ENCODE data around the gene MED25.

The MED25 gene

GRCh38 chr19:49786376-49786820, 31.7 kb upstream of the MED25 start:
- DNase-seq (ENCODE audit: low read depth) = peak; percentile 71
- no peak overlapping the region for H3K4me3 ChIP-seq (ENCODE audit: low read length)
- TF ChIP-seq CTCF (IDR thresholded peaks at IDR 0.05; ENCODE audit: insufficient read depth, low read depth, low read length, missing control alignments) = no peak

GRCh38 chr19:49787746-49788145, 30.3 kb upstream of the MED25 start:
- DNase-seq (ENCODE audit: low read depth) = no peak
- no peak for TF ChIP-seq CTCF (IDR thresholded peaks at IDR 0.05; ENCODE audit: insufficient read depth, low read depth, low read length, missing control alignments)
- H3K4me3 ChIP-seq (ENCODE audit: low read length) = no peak overlapping the region

GRCh38 chr19:49788857-49789256, 29.2 kb upstream of the MED25 start:
- no peak overlapping the region for H3K4me3 ChIP-seq (ENCODE audit: low read length)
- no peak for DNase-seq (ENCODE audit: low read depth)
- TF ChIP-seq CTCF (IDR thresholded peaks at IDR 0.05; ENCODE audit: insufficient read depth, low read depth, low read length, missing control alignments) = no peak

DNA sequence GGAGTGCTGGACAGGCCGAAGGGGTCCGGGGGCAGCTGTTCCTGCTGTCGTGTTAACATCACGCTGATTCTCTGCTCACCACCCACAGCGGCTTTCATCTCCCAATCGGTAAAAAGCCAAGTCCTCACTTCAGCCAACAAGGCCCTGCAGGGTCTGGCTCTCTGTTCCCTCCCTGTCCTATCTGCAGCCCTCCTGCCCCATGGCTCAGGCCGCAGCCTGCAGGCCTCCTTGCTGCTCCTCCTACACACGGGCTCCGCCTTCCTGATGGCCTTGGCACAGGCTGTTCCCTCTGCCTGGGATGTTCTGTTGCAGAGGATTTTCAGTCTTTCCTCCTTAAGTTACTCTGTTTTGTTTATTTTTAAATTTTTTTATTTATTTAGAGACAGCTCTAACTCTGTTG, 27.2 kb upstream of the MED25 start:
- no peak overlapping the region for H3K4me3 ChIP-seq (ENCODE audit: low read length)
- TF ChIP-seq CTCF (IDR thresholded peaks at IDR 0.05; ENCODE audit: insufficient read depth, low read depth, low read length, missing control alignments) = no peak
- DNase-seq (ENCODE audit: low read depth) = no peak

GRCh38 chr19:49791776-49792445, 26.2 kb upstream of the MED25 start:
- no peak overlapping the region for H3K4me3 ChIP-seq (ENCODE audit: low read length)
- no peak for TF ChIP-seq CTCF (IDR thresholded peaks at IDR 0.05; ENCODE audit: insufficient read depth, low read depth, low read length, missing control alignments)
- no peak for DNase-seq (ENCODE audit: low read depth)

- H3K4me3 ChIP-seq (ENCODE audit: low read length) = no peak overlapping the region
- TF ChIP-seq CTCF (IDR thresholded peaks at IDR 0.05; ENCODE audit: insufficient read depth, low read depth, low read length, missing control alignments) = no peak
- DNase-seq (ENCODE audit: low read depth) = no peak
Measured at GRCh38 chr19:49792829-49793560, 25.1 kb upstream of the MED25 start.

GRCh38 chr19:49793561-49793840, 24.6 kb upstream of the MED25 start:
- no peak overlapping the region for H3K4me3 ChIP-seq (ENCODE audit: low read length)
- TF ChIP-seq CTCF (IDR thresholded peaks at IDR 0.05; ENCODE audit: insufficient read depth, low read depth, low read length, missing control alignments) = no peak
- DNase-seq (ENCODE audit: low read depth) = peak; percentile 47

Data from epithelial cell of esophagus (primary cell).